ENCODE measurements around the gene CREM.

DNA sequence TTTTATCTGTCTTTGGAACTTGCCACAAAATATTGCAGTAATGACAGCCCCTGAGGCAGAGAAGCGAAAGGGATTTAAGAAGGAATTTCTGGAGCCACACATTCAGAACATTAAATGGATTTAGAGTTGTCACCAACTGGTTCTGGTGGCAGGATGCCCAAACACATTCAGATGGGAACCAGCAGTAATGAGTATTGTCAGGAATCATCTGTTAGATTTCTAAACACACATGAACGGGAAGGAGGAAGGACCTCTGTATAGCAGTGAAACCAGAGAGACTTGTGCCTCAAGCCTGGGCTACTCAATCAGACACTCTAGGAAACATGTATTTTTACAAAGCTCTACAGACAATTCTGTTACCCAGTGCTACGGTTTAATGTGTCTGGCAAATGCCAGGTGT, 105.9 kb downstream of the CREM start:
- TF ChIP-seq, protein P1, sequence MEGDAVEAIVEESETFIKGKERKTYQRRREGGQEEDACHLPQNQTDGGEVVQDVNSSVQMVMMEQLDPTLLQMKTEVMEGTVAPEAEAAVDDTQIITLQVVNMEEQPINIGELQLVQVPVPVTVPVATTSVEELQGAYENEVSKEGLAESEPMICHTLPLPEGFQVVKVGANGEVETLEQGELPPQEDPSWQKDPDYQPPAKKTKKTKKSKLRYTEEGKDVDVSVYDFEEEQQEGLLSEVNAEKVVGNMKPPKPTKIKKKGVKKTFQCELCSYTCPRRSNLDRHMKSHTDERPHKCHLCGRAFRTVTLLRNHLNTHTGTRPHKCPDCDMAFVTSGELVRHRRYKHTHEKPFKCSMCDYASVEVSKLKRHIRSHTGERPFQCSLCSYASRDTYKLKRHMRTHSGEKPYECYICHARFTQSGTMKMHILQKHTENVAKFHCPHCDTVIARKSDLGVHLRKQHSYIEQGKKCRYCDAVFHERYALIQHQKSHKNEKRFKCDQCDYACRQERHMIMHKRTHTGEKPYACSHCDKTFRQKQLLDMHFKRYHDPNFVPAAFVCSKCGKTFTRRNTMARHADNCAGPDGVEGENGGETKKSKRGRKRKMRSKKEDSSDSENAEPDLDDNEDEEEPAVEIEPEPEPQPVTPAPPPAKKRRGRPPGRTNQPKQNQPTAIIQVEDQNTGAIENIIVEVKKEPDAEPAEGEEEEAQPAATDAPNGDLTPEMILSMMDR (IDR thresholded peaks at IDR 0.05 in 4 of 5, conservative IDR thresholded peaks at IDR 0.05 in 1 of 5) = no peak
- TF ChIP-seq POLR2A (IDR thresholded peaks at IDR 0.05) = no peak

Data from gastrocnemius medialis (tissue), 4 donors.